GM12878 (cell line): ENCODE measurements around the gene GPC5. TPM values are rescaled to one million over a fixed set of nuclear protein-coding genes. Genes with fewer than 3 reads are reported as not detected.

Experiments
- ATAC-seq: fragments of 200-7000 bp; cut with Tn5 transposase; 3 replicates; pipeline ENCODE4 v1.9.1; 2020; ENCODE audit warnings: mild to moderate bottlenecking, moderate library complexity
- BruUV-seq: library from RNA; stranded (reverse); fragments of 400-500 nt; replicated peaks from 2 replicates; lab custom pipeline; 2021; lab: Mats Ljungman, UMichigan
- CTCF ChIA-PET: fragments of 300-600 bp; sonication (Branson Sonifier 250); formaldehyde crosslinking; extraction: SDS; loops from one replicate; lab custom pipeline; 2021; ENCODE audit warnings: inconsistent platforms; lab: Yijun Ruan, JAX
- POLR2A ChIA-PET: fragments of 350-600 bp; formaldehyde crosslinking; extraction: SDS; loops from one replicate; lab custom pipeline; 2021; ENCODE audit warnings: inconsistent platforms; lab: Charles Lee
- RAD21 ChIA-PET: fragments of 300-600 bp; sonication (Branson Sonifier 250); formaldehyde crosslinking; loops from one replicate; lab custom pipeline; 2023; ENCODE audit warnings: antibody characterized with exemption; ENCODE audit not compliant: unreplicated experiment; lab: Charles Lee
- SMC1A ChIA-PET: fragments of 300-600 bp; sonication (Branson Sonifier 250); formaldehyde crosslinking; loops from one replicate; lab custom pipeline; 2023; ENCODE audit not compliant: unreplicated experiment, uncharacterized antibody; lab: Charles Lee
- DNase-seq: peaks from one replicate; pipeline ENCODE4 v3.0.0-alpha.2; 2011; ENCODE audit warnings: low read depth, low spot score
- FAIRE-seq: peaks from 3 replicates; lab custom pipeline; 2011; peaks lifted over from hg19 to GRCh38; lab: Jason Lieb, UNC
- H2AFZ ChIP-seq: 2 replicates; pipeline ENCODE4 v1.6.0; 2011; ENCODE audit warnings: low read depth, low read length, control low read depth; ENCODE audit not compliant: control insufficient read depth
- H3K27ac ChIP-seq: 2 replicates; pipeline ENCODE4 v1.5.1; 2011; ENCODE audit warnings: control low read depth; ENCODE audit not compliant: control insufficient read depth, insufficient read depth
- H3K27me3 ChIP-seq, 2 experiments: replicated peaks in 1 of 2; 2 replicates each; pipeline versions ENCODE4 v1.6.0 to v1.6.1; 2011; ENCODE audit warnings: low read length in 1 of 2; ENCODE audit not compliant: control insufficient read depth in 2 of 2, insufficient read depth in 2 of 2
- H3K36me3 ChIP-seq, 2 experiments: 2 replicates each; pipeline ENCODE4 v1.5.1; 2011; ENCODE audit warnings: low read length in 1 of 2; ENCODE audit not compliant: control insufficient read depth in 2 of 2, insufficient read depth in 2 of 2
- H3K4me1 ChIP-seq: 2 replicates; pipeline ENCODE4 v1.6.1; 2011; ENCODE audit warnings: mild to moderate bottlenecking, low read length, moderate library complexity, mixed read lengths; ENCODE audit not compliant: control insufficient read depth, insufficient read depth
- H3K4me2 ChIP-seq: 2 replicates; pipeline ENCODE4 v1.6.0; 2011; ENCODE audit warnings: control low read depth; ENCODE audit not compliant: control insufficient read depth, insufficient read depth
- H3K4me3 ChIP-seq: fragments of 200-600 bp; sonication (generic); 2 replicates; pipeline ENCODE4 v1.5.1; 2016
- H3K79me2 ChIP-seq: 2 replicates; pipeline ENCODE4 v1.6.0; 2011; ENCODE audit warnings: low read length; ENCODE audit not compliant: control insufficient read depth, insufficient read depth
- H3K9ac ChIP-seq: 2 replicates; pipeline ENCODE4 v1.8.0; 2011; ENCODE audit warnings: low read length, control low read depth, mixed read lengths; ENCODE audit not compliant: control insufficient read depth, insufficient read depth
- H3K9me3 ChIP-seq: replicated peaks from 3 replicates; pipeline ENCODE4 v1.5.1; 2011; ENCODE audit warnings: mild to moderate bottlenecking, low read length; ENCODE audit not compliant: control insufficient read depth, insufficient read depth
- H4K20me1 ChIP-seq: 2 replicates; pipeline ENCODE4 v1.6.0; 2011; ENCODE audit not compliant: control insufficient read depth, insufficient read depth
- ATF7 ChIP-seq: fragments of 450-650 bp; IDR thresholded peaks from 2 replicates; pipeline ENCODE4 v1.6.1; 2016; ENCODE audit warnings: low read depth, mild to moderate bottlenecking
- BACH1 ChIP-seq: fragments of 450-650 bp; IDR thresholded peaks from 2 replicates; pipeline ENCODE4 v1.6.1; 2017; ENCODE audit warnings: mild to moderate bottlenecking, borderline replicate concordance
- BCL11A ChIP-seq: IDR thresholded peaks from 2 replicates; pipeline ENCODE4 v1.6.1; 2011; ENCODE audit warnings: low read depth, low read length
- GABPA ChIP-seq: IDR thresholded peaks from 2 replicates; pipeline ENCODE4 v1.6.1; 2014; ENCODE audit warnings: antibody characterized with exemption, low read depth, mild to moderate bottlenecking, inconsistent platforms
- PBX3 ChIP-seq: IDR thresholded peaks from 2 replicates; pipeline ENCODE4 v1.6.1; 2011; ENCODE audit warnings: mild to moderate bottlenecking, low read depth, low read length, moderate library complexity; ENCODE audit not compliant: insufficient replicate concordance
- SIX5 ChIP-seq: IDR thresholded peaks from 2 replicates; pipeline ENCODE4 v1.6.1; 2011; ENCODE audit warnings: mild to moderate bottlenecking, low read depth, low read length, moderate library complexity; ENCODE audit not compliant: severe bottlenecking
- SMARCA5 ChIP-seq: fragments of 450-650 bp; IDR thresholded peaks from 2 replicates; pipeline ENCODE4 v1.6.1; 2017; ENCODE audit warnings: mild to moderate bottlenecking
- SREBF2 ChIP-seq: IDR thresholded peaks from 2 replicates; pipeline ENCODE4 v1.6.1; 2012; ENCODE audit warnings: mild to moderate bottlenecking, low read length
- TBL1XR1 ChIP-seq: IDR thresholded peaks from 2 replicates; pipeline ENCODE4 v1.6.1; 2012; ENCODE audit warnings: low read depth, low read length, improper control_type of control experiment
- ZBTB40 ChIP-seq: fragments of 450-650 bp; IDR thresholded peaks from 2 replicates; pipeline ENCODE4 v1.6.1; 2016; ENCODE audit warnings: mild to moderate bottlenecking, moderate library complexity, borderline replicate concordance
- ZNF207 ChIP-seq: fragments of 450-650 bp; IDR thresholded peaks from 2 replicates; pipeline ENCODE4 v1.6.1; 2014; ENCODE audit warnings: antibody characterized with exemption, mild to moderate bottlenecking, borderline replicate concordance
- ZNF24 ChIP-seq: fragments of 450-650 bp; IDR thresholded peaks from 2 replicates; pipeline ENCODE4 v1.6.1; 2017; ENCODE audit warnings: antibody characterized with exemption, mild to moderate bottlenecking
- WGBS: methylation state at CpG from one replicate; pipeline ENCODE4 v1.1.6; 2016; ENCODE audit warnings: low lambda C conversion rate; ENCODE audit not compliant: insufficient replicate concordance, insufficient coverage; ENCODE audit errors: missing lambda C conversion rate; 5-methylcytosine and 5-hydroxymethylcytosine counted together
- in situ Hi-C: fragments of 300-500 bp; cut with MboI; formaldehyde crosslinking; loops from 9 replicates; pipeline ENCODE4 v1.14.3; 2018; ENCODE audit warnings: mixed read lengths
- intact Hi-C: fragments of 100-400 bp; cut with micrococcal nuclease; formaldehyde crosslinking; loops from one replicate; pipeline ENCODE4 v1.14.2; 2022; ENCODE audit not compliant: unreplicated experiment
- polyA plus RNA-seq, 11 experiments: library from polyadenylated mRNA; depleted of rRNA in 4 of 11; unstranded in 6 of 11; stranded (reverse) in 5 of 11; fragments of >200 nt; fragmentation: Nextera tagmentation in 4 of 11; fragmentation: Illumina TruSeq in 1 of 11; extraction: Ambion mirVana in 4 of 11; extraction: Trizol in 1 of 11; gene quantifications; 1 replicate in 1 of 11; 2 replicates in 10 of 11; pipeline versions ENCODE4 v1.2.1 to v1.2.3, GENCODE V29; 2011 to 2016; ENCODE audit warnings: inconsistent platforms in 2 of 11, missing spikeins in 2 of 11, low read depth in 1 of 11
- total RNA-seq, 4 experiments: library from RNA; depleted of rRNA in 3 of 4; stranded (reverse); fragments of >200 nt in 3 of 4; fragmentation: Illumina TruSeq in 1 of 4; extraction: Trizol in 1 of 4; gene quantifications; 2 replicates each; pipeline versions ENCODE4 v1.2.1 to v1.2.3, GENCODE V29; 2013 to 2021
- TF ChIP-seq, protein P1 (sequence below): fragments of 450-650 bp; IDR thresholded peaks from 2 replicates; pipeline ENCODE4 v1.6.1; 2017; ENCODE audit warnings: low read depth, mild to moderate bottlenecking, moderate library complexity
- TF ChIP-seq, protein P2 (sequence below): fragments of 450-650 bp; IDR thresholded peaks from 2 replicates; pipeline ENCODE4 v1.6.1; 2017; ENCODE audit warnings: antibody characterized with exemption, mild to moderate bottlenecking, moderate library complexity

Gene GPC5
- total and polyA plus RNA-seq, 10 of the 15 experiments (the other 5 are each of a cell fraction or from before 2014, with no cell fraction given): 0.05 to 0.87 (median 0.44) TPM; not detected in 1

GRCh38 chr13:91454666-91455065 lies 56.2 kb downstream of the GPC5 start:
- no peak overlapping the region for H2AFZ ChIP-seq
- H3K36me3 ChIP-seq: no peaks in the 10 kb centered on the region
- POLR2A ChIA-PET: no interaction called here
- FAIRE-seq: no peak
- H4K20me1 ChIP-seq: no peaks in the 10 kb centered on the region
- no peak overlapping the region for H3K27ac ChIP-seq
- no peak overlapping the region for H3K9ac ChIP-seq
- no peak for DNase-seq
- no peaks in the 10 kb centered on the region for H3K4me1 ChIP-seq
- H3K27me3 ChIP-seq: no peaks in the 10 kb centered on the region
- WGBS: 38% methylated on average over 1 of the region's 1 CpG
- no peak for TF ChIP-seq PBX3
- no peak for TF ChIP-seq BCL11A
- no peak for TF ChIP-seq ZNF24
- TF ChIP-seq SREBF2: no peak
- no peak for TF ChIP-seq SMARCA5
- TF ChIP-seq, protein P1, sequence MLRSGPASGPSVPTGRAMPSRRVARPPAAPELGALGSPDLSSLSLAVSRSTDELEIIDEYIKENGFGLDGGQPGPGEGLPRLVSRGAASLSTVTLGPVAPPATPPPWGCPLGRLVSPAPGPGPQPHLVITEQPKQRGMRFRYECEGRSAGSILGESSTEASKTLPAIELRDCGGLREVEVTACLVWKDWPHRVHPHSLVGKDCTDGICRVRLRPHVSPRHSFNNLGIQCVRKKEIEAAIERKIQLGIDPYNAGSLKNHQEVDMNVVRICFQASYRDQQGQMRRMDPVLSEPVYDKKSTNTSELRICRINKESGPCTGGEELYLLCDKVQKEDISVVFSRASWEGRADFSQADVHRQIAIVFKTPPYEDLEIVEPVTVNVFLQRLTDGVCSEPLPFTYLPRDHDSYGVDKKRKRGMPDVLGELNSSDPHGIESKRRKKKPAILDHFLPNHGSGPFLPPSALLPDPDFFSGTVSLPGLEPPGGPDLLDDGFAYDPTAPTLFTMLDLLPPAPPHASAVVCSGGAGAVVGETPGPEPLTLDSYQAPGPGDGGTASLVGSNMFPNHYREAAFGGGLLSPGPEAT: no peak
- no peak for TF ChIP-seq SIX5
- TF ChIP-seq BACH1: no peak
- no peak for TF ChIP-seq ZBTB40
- no peak for TF ChIP-seq ZNF207
- TF ChIP-seq, protein P2, sequence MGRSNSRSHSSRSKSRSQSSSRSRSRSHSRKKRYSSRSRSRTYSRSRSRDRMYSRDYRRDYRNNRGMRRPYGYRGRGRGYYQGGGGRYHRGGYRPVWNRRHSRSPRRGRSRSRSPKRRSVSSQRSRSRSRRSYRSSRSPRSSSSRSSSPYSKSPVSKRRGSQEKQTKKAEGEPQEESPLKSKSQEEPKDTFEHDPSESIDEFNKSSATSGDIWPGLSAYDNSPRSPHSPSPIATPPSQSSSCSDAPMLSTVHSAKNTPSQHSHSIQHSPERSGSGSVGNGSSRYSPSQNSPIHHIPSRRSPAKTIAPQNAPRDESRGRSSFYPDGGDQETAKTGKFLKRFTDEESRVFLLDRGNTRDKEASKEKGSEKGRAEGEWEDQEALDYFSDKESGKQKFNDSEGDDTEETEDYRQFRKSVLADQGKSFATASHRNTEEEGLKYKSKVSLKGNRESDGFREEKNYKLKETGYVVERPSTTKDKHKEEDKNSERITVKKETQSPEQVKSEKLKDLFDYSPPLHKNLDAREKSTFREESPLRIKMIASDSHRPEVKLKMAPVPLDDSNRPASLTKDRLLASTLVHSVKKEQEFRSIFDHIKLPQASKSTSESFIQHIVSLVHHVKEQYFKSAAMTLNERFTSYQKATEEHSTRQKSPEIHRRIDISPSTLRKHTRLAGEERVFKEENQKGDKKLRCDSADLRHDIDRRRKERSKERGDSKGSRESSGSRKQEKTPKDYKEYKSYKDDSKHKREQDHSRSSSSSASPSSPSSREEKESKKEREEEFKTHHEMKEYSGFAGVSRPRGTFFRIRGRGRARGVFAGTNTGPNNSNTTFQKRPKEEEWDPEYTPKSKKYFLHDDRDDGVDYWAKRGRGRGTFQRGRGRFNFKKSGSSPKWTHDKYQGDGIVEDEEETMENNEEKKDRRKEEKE: no peak
- TF ChIP-seq TBL1XR1: no peak
- no peak for TF ChIP-seq GABPA
- TF ChIP-seq ATF7: no peak
- CTCF ChIA-PET: no interaction called here
- no peak overlapping the region for H3K4me3 ChIP-seq
- no peaks in the 10 kb centered on the region for H3K9me3 ChIP-seq
- no peak overlapping the region for H3K4me2 ChIP-seq
- intact Hi-C loops: no loop called here
- BruUV-seq: no TSS peak
- no peaks in the 10 kb centered on the region for H3K79me2 ChIP-seq
- RAD21 ChIA-PET: no interaction called here
- no peak for ATAC-seq
- SMC1A ChIA-PET: interaction anchor here (0.6 kb wide), 1 partner anchor 141 kb away, joined by 3 read pairs; no protein-coding TSS in a partner anchor
- in situ Hi-C loops: no loop called here
